Activated B cell treated with CpG ODN at 0.5 μM for 24 hours (primary cell): ENCODE measurements around the gene KCNAB2. TPM values are rescaled to one million over a fixed set of nuclear protein-coding genes. Genes with fewer than 3 reads are reported as not detected.

Experiments used
- ATAC-seq: fragments of 200-7000 bp; cut with Tn5 transposase; one replicate; pipeline ENCODE4 v1.10.0; 2021; ENCODE audit warnings: low read depth, mild to moderate bottlenecking, moderate library complexity
- CTCF ChIA-PET: fragments of 350-600 bp; sonication (Branson Sonifier 250); formaldehyde crosslinking; loops from one replicate; lab custom pipeline; 2021; ENCODE audit warnings: antibody characterized with exemption; lab: Charles Lee
- POLR2A ChIA-PET: fragments of 350-600 bp; sonication (Branson Sonifier 250); formaldehyde crosslinking; loops from one replicate; lab custom pipeline; 2021; ENCODE audit warnings: antibody characterized with exemption; lab: Charles Lee
- DNase-seq: peaks from one replicate; pipeline ENCODE4 v3.0.0; 2022
- H3K27ac Mint-ChIP-seq: one replicate; pipeline ENCODE4 v1.8.0; 2020; ENCODE audit warnings: mixed read lengths
- H3K27me3 Mint-ChIP-seq: one replicate; pipeline ENCODE4 v1.8.0; 2021; ENCODE audit warnings: mixed read lengths
- H3K36me3 Mint-ChIP-seq: one replicate; pipeline ENCODE4 v1.8.0; 2021; ENCODE audit warnings: low read depth, mixed read lengths
- H3K4me1 Mint-ChIP-seq: one replicate; pipeline ENCODE4 v1.8.0; 2021; ENCODE audit warnings: mixed read lengths
- H3K4me3 Mint-ChIP-seq: one replicate; pipeline ENCODE4 v1.8.0; 2020; ENCODE audit warnings: mild to moderate bottlenecking, mixed read lengths
- H3K9me3 Mint-ChIP-seq: one replicate; pipeline ENCODE4 v1.8.0; 2020; ENCODE audit warnings: mixed read lengths
- intact Hi-C: fragments of 100-400 bp; cut with micrococcal nuclease; formaldehyde crosslinking; loops from one replicate; pipeline ENCODE4 v1.15.1; 2024
- total RNA-seq: library from RNA; stranded (reverse); gene quantifications from 2 replicates; pipeline ENCODE4 v1.2.3, GENCODE V29; 2022
- TF ChIP-seq, protein P1 (sequence below): fragments of 200-600 bp; IDR thresholded peaks from one replicate; pipeline ENCODE4 v1.8.0; 2022; ENCODE audit warnings: antibody characterized with exemption, mild to moderate bottlenecking

Gene KCNAB2
- total RNA-seq, 1 donor from 2014 or later: 121 TPM

DNA sequence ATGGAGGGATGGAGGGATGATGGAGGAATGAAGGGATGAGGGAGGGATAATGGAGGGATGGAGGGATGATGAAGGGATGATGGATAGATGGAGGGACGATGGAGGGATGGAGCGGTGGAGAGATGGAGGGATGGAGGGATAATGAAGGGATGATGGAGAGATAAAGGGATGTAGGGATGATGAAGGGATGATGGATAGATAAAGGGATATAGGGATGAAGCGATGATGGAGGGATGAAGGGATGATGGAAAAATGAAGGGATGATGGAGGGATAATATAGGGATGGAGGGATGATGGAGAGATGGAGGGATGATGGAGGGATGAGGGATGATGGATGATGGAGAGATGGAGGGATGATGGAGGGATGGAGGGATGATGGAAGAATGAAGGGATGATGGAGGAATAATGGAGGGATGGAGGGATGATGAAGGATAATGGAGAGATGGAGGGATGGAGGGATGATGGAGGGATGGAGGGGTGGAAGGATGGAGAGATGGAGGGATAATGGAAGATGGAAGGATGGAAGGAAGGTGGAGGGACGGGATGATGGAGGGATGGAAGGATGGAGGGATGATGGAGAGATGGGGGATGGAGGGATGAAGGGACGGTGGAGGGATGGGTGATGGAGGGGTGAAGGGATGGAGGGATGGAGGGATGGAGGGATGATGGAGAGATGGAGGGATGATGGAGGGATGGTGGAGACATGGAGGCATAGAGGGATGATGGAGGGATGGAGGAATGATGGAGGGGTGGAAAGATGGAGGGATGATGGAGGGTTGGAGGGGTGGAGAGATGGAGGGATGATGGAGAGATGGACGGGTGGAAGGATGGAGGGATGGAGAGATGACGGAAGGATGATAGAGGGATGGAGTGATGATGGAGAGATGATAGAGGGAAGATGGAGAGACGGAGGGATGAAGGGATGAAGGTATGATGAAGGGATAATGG lies 62.0 kb downstream of the KCNAB2 start:
- Mint-ChIP-seq H3K27me3 (peaks cover 7% of the 10 kb centered on the region), H3K36me3 (no peaks in the 10 kb centered on the region), H3K9me3 (no peaks in the 10 kb centered on the region), H3K4me1 (no peaks in the 10 kb centered on the region), H3K27ac (no peak overlapping the region), H3K4me3 (no peak overlapping the region)
- DNase-seq (no peak), ATAC-seq (no peak)
- ChIA-PET CTCF (no interaction called here), POLR2A (no interaction called here)
- intact Hi-C loops: loop anchor here (2.0 kb wide), 1 partner anchor 137 kb away; the partner anchor contains the start of gene HES3
- TF ChIP-seq, protein P1, sequence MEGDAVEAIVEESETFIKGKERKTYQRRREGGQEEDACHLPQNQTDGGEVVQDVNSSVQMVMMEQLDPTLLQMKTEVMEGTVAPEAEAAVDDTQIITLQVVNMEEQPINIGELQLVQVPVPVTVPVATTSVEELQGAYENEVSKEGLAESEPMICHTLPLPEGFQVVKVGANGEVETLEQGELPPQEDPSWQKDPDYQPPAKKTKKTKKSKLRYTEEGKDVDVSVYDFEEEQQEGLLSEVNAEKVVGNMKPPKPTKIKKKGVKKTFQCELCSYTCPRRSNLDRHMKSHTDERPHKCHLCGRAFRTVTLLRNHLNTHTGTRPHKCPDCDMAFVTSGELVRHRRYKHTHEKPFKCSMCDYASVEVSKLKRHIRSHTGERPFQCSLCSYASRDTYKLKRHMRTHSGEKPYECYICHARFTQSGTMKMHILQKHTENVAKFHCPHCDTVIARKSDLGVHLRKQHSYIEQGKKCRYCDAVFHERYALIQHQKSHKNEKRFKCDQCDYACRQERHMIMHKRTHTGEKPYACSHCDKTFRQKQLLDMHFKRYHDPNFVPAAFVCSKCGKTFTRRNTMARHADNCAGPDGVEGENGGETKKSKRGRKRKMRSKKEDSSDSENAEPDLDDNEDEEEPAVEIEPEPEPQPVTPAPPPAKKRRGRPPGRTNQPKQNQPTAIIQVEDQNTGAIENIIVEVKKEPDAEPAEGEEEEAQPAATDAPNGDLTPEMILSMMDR: no peak

DNA sequence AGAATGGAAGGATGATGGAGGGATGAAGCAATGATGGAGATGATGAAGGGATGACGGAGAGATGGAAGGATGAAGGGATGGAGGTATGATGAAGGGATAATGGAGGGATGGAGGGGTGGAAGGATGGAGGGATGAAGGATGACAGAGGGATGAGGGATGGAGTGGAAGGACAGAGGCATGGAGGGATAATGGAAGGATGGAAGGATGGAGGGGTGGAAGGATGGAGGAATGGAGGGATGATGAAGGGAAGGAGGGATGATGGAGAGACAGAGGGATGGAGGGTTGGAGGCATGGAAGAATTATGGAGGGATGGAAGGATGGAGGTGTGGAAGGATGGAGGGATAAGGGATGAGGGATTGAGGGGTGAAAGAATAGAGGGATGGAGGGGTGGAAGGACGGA lies 62.8 kb downstream of the KCNAB2 start:
- TF ChIP-seq, protein P1: no peak
- H3K4me3 Mint-ChIP-seq: no peak overlapping the region
- DNase-seq: no peak
- H3K9me3 Mint-ChIP-seq: no peaks in the 10 kb centered on the region
- no peaks in the 10 kb centered on the region for H3K36me3 Mint-ChIP-seq
- no peak overlapping the region for H3K27ac Mint-ChIP-seq
- no peak for ATAC-seq
- POLR2A ChIA-PET: no interaction called here
- H3K27me3 Mint-ChIP-seq: peaks cover 5% of the 10 kb centered on the region
- intact Hi-C loops: loop anchor here (2.0 kb wide), 1 partner anchor 136 kb away; the partner anchor contains the start of gene HES3
- CTCF ChIA-PET: interaction anchor here (1.1 kb wide), 1 partner anchor 137 kb away, joined by 6 read pairs; no protein-coding TSS in a partner anchor
- no peaks in the 10 kb centered on the region for H3K4me1 Mint-ChIP-seq

DNA sequence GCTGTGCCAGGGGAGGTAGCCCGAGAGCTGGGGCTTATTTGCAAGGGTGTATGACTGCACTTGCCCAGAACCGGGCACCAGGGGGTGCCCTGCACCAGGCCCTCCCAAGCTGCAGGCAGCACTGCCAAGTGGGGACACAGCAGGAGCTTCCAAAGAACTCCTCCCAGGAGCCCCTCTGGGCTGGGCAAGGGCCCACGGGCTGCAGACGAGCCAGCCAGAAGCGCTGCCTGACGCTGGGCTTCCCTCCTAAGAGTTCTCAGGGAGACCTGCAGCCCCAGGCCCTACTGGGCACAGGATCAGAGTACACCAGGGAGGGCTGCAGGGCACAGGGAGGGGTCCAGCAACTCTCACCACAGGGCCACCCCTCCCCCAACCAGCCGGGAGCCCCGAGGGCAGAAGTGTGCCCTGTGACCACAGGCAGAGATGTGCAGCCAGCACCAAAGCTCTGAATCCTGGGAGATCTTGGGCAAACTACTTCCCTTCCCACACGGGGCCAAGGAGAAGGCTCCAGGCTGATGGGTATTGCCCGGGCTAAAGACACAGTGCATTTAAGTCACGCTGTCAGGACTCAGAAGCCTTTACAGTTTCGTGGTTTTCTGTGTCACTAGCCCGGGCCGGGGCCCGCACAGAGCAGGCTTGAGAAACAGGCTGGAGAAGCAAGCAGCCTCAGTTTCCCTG lies 63.4 kb downstream of the KCNAB2 start:
- ATAC-seq (peak; percentile 49), DNase-seq (no peak)
- no peaks in the 10 kb centered on the region for H3K36me3 Mint-ChIP-seq
- ChIA-PET CTCF (interaction anchor here (1.1 kb wide), 1 partner anchor 136 kb away, joined by 6 read pairs; no protein-coding TSS in a partner anchor), POLR2A (no interaction called here)
- intact Hi-C loops: loop anchor here (2.0 kb wide), 1 partner anchor 136 kb away; the partner anchor contains the start of gene HES3
- no peak overlapping the region for H3K27ac Mint-ChIP-seq
- TF ChIP-seq, protein P1: no peak
- no peaks in the 10 kb centered on the region for H3K9me3 Mint-ChIP-seq
- H3K4me3 Mint-ChIP-seq: no peak overlapping the region
- peaks cover 5% of the 10 kb centered on the region for H3K27me3 Mint-ChIP-seq
- H3K4me1 Mint-ChIP-seq: no peaks in the 10 kb centered on the region

DNA sequence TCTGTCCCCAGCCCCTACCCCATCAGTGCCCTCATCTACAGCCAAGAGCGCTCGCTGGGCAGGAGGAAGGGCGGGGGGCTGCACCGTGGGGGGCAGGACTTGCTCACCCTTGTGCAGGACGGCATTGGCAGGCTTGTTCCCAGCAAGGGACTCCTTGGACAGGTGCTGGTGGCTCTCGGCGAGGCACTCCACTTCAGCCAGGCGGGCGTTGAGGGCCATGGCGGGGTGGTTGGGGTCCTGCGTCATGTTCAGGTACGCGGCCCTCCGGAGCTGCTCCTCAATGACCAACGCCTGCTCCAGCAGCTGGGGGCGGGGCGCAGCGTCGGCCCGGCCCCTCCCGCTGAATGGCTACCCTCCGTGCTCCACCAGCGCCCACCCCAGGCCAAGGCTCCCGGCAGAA lies 64.0 kb downstream of the KCNAB2 start:
- Mint-ChIP-seq H3K4me1 (no peaks in the 10 kb centered on the region), H3K27ac (no peak overlapping the region), H3K36me3 (no peaks in the 10 kb centered on the region), H3K27me3 (peaks cover 5% of the 10 kb centered on the region), H3K4me3 (no peak overlapping the region), H3K9me3 (no peaks in the 10 kb centered on the region)
- ATAC-seq (no peak), DNase-seq (no peak)
- intact Hi-C loops: loop anchor here (2.0 kb wide), 1 partner anchor 135 kb away; the partner anchor contains the start of gene HES3
- POLR2A ChIA-PET: no interaction called here
- CTCF ChIA-PET: no interaction called here
- TF ChIP-seq, protein P1: no peak

DNA sequence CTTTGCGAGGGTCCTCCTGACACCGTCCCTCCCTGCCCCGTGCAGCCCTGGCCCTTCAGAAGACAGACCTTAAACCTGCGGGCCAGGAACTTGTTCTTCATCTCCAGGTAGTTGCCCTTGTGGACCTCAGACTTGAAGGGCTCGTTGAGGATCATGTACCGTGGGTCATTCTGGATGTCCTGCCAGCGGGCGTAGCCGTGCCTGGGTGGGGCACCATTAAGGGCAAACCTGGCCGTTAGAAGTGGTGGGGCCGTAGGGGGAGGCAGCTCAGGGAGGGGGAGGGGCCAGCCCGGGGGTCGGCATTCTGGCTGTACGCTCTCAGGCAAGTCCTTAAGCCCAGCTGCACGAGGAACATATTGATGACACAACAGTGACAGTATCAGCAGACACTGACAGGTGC lies 64.6 kb downstream of the KCNAB2 start:
- DNase-seq (no peak), ATAC-seq (no peak)
- Mint-ChIP-seq H3K27me3 (peaks cover 5% of the 10 kb centered on the region), H3K9me3 (no peaks in the 10 kb centered on the region), H3K4me1 (no peaks in the 10 kb centered on the region), H3K27ac (no peak overlapping the region), H3K4me3 (no peak overlapping the region), H3K36me3 (no peaks in the 10 kb centered on the region)
- TF ChIP-seq, protein P1: no peak
- intact Hi-C loops: no loop called here
- ChIA-PET POLR2A (no interaction called here), CTCF (no interaction called here)
